Right lobe of liver (tissue), 4 donors: ENCODE data around the gene PDPK1.
"Not testable (repeated sequence)": the region's sequence is repeated elsewhere in the genome, so short reads cannot be mapped to it uniquely, and the experiment has no call there.

ENCODE experiments used
- CTCF ChIP-seq, 4 donors: fragments of 200-600 bp in 3 of 4; fragments of 450-650 bp in 1 of 4; IDR thresholded peaks; one replicate each; pipeline versions ENCODE4 v1.5.1 to v1.8.0; 2016 to 2022; ENCODE audit warnings: antibody characterized with exemption in 4 of 4, mild to moderate bottlenecking in 2 of 4
- POLR2A ChIP-seq: fragments of 450-650 bp; IDR thresholded peaks from one replicate; pipeline ENCODE4 v1.6.1; 2017; ENCODE audit warnings: antibody characterized with exemption, mild to moderate bottlenecking
- donor health status: DM: no; HTN: no; CAD: no.
- donor health status: DM: no; HTN: no; CAD: no.
- donor health status: DM: no; HTN: yes; CAD: no.

- not testable (repeated sequence) for TF ChIP-seq CTCF (IDR thresholded peaks at IDR 0.05); POLR2A
These were observed 34.9 kb downstream of the PDPK1 start for GRCh38 chr16:2572704-2573103.
